Stimulated activated CD8-positive, alpha-beta memory T cell treated with anti-CD3 and anti-CD28 coated beads, Interleukin-15, amount 100 ng/mL, for 48 hours (primary cell): ENCODE results near the gene SMG6.
"Not testable (repeated sequence)": the region's sequence is repeated elsewhere in the genome, so short reads cannot be mapped to it uniquely, and the experiment has no call there.

Experiments used
- DNase-seq, 2 donors: peaks; one replicate each; pipeline ENCODE4 v3.0.0-alpha.2; 2020; ENCODE audit warnings: low read depth in 2 of 2

The SMG6 gene

DNA sequence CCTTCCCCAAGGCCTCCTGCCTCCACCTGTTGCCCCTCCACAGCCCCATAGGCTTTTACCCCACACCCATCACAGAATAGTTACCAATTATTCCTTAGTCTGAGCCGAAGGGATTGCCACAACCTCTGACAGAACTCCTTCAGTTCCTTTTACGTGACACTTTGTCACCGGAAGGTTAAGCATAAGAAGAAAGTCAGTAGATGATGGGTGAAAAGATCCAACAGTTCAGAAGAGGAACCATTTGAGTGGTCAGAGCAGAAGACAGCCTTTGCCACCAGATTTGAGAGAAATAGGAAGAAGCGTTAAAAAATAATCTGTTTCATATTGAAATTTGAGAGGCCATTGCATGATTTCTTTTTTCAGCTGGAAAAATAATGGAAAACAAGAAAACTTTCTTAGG is 1.3 kb upstream of the SMG6 start:
- DNase-seq = no peak

DNA sequence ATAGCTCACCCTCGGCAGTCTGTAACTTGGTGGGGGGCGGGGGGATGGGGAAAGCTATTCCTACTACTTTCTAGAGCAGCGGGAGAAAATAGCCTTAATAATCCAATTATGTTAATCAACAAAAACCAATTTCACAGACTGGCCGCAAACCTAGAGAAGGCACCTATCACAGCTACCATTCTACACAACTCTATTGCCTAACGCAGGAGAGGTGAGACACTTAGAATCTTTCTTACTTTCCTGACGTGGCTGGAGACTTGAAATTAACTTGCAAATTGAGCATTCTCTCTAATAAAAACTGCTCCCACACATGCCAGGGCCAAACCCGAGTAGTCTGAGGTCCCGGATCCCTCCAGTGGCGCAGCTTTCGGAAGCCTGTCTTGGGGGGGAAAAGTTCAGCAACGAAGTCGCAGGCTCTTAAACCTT is 794 bp downstream of the SMG6 start:
- no peak for DNase-seq

DNA sequence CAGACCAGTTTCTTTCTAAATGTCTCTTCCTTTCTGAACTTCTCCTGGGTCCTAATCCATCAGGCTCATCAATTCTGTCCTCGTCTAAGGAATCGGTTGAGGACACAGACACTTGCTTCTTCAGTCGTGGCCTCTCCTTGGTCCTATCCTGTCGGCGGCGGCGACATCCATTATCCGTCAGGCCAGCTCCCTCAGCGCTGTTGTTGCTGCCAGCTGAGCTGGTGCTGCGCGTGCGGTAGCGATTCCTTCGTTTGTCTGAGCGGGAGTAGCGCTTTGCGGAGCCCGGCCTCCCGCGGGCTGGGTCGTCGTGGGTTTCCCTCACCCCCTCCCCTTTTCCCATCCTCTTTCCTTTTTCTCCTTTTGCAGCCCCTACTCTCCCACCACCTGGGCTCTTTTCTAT is 3.8 kb downstream of the SMG6 start:
- DNase-seq = no peak

DNA sequence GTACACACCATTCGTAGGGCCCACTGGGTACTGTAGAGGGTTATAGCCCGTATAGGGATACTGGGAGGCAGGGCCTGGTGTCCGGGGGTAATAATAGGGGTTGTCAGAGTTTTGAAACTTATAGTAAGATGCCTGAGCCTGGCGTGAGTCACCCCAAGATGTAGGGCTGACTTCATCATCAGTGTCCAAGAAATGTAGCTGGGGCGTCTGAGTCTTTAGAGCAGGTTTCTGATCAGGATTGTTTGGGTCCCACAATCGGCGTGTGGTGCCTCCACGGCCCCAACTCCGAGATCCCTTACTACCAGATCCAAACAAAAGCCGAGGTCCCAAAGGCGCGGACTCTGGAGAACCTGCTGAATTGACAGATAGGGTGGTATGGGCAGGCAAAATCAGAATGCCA is 4.4 kb downstream of the SMG6 start:
- DNase-seq = no peak

DNA sequence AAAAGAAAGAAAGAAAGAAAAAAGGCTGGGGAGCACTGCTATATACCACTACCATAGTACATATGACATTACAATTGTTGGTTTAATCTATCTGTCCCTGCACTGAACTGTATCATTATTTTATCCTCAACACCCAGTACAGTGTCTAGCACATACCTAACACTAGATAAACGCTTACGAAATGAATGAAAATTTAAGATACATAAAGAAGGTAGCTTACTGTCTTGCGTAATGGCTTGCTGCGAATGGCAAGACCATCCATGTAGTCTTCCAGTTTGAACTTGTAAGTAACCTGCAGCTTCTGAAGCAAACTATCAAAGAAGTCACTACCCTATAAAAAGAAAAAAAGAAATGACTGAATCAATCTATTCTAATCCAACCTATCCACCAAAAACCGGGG is 6.6 kb downstream of the SMG6 start:
- DNase-seq = no peak

DNA sequence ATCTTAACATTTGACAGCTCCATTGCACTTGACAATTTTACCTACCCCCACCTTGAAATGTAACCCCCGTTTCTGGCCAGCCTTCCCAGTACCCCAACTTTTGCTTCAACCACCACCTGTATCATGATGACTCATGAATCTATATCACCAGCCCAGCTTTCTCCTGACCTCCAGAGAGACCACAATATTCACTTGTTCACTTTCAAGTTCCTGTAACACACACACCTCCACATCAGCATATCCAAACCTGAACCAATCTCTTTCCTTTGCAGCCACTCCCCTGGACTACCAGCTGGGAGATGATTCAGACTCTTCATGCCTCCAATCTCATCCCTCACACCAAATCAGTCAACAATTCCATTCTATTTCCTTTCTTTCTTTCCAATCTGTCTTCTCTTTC is 8.0 kb downstream of the SMG6 start:
- no peak for DNase-seq

DNA sequence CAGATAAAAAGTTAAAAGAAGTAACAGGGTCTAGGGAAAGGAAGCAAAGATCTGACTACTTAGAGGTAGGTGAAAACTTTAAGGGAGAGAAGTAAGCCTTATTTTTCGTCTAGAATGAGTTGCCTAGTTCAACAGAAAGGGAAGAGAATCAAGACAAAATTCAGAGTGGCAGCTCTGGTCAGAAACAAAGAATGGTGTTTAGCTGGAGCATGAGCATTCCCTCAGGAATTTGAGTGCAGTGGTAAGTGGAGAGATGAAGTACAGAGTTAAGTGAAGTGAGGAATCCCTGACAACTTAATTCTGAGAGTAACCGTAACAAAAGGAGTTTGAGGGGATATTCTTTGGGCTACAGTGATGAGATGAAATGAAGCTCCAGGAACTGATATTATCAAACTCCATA is 11.5 kb downstream of the SMG6 start:
- DNase-seq = no peak

DNA sequence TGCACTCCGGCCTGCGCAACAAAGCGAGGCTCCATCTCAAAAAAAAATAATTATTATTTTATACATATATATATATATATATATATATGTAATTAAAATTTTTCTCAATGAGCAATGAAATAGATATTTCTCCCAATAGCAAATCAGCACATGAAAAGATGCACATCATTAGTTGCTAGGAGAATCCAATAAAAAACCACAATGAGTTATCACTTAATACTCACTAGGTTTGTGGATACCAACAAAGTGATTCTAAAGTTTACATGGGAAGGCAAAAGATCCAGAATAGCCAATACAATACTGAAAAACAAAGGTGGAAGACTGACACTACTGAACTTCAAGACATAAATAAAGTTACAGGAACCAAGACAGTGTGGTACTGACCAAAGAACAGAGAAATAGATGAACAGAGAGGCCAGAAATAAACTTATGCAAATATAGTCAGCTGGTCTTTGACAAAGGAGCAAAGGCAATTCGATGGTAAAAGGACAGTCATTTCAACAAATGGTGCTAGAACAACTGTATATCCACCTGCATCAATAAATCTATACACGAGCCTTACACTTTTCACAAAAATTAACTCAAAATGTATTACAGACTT is 13.6 kb downstream of the SMG6 start:
- DNase-seq = no peak

DNA sequence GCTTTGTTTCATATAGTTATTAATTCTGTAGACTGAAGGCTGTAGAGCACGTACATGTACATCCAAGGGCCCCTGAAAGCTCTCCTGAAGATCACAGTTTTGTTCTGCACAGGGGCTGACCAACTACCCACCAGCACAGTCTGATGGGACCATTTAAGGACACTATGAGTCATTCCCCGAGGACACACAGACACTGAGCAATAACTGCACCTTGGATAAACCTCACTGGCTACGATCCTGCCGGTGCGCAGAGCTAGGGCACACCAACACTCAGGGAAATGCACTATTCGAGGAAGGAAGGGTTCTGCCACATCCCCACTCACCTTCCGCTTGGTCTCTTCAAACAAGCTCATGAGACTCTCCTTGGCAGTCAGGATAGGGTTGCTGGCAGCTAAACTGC is 20.3 kb downstream of the SMG6 start:
- no peak for DNase-seq

DNA sequence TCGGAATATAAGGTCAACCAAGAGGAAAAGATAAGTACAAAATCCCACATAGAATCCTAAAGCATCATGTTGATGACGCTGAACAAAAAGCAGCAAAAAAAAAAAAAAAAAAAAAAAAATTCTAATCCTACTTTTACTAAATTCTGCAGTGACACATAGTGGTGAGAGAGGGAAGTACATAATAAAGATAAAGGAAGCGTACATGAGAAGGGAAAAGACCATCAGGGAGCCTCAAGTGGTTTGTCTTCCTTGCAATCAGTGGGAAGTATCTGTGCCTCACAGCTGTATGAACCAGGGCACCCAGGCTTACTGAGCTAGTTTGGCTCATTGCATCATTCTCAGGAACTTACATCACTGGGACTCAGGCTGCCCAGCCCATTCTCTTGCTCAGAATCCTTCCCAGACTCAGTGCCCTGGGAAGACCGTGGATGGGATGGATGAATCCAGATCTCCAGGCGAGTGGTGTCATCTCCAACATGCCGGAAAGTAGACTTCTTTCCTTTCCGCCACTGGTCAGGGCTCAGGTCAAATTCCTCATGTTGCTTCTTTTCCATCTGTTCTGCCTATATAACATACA is 21.2 kb downstream of the SMG6 start:
- no peak for DNase-seq

DNA sequence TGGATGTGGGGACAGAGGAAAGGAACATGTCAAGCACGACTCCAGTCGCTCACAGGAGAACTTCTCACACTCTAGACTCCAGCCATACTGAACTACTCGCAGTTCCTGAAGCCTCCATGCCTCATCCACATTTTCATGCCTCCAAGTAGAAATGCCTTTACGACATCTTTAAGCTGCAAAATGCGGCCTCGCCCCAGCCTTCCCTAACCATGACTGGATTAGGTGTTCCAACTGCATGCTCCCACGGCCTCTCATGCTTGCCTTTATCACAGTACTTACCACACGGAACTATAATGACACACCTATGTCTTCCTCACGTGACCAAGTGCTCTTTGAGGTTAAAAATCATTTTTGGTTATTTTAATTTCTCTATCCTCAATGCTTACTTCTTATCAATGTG is 23.9 kb downstream of the SMG6 start:
- no peak for DNase-seq

DNA sequence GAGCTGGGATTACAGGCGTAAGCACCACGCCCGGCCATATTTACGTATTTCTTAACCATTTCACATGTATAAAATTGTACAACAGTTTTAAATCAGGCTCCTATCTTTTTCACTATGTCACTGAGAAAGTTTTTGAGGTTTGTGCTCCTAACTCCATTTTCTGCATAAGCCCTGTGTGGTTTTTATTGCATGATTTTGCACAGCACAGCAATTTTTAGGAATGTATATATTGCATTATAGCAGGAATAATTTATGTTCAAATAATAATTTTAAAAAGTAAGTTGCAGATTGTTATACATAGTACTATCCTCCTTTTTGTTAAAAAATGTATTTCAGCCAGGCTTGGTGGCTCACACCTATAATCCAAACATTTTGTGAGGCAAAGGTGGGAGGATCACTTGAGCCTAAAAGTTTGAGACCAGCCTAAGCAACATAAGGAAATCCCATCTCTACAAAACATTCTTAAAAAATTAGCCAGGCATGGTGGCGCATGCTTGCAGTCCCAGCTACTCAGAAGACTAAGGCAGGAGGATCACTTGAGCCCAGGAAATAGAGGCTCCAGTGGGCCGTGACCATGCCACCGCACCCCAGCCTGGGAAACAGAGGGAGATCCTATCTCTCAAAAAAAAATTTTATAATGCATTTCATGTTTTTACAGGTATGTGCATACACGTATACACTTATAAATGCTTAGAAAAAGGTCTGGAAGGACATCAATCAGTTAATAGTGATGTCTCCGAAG is 26.0 kb downstream of the SMG6 start:
- DNase-seq = no peak

DNA sequence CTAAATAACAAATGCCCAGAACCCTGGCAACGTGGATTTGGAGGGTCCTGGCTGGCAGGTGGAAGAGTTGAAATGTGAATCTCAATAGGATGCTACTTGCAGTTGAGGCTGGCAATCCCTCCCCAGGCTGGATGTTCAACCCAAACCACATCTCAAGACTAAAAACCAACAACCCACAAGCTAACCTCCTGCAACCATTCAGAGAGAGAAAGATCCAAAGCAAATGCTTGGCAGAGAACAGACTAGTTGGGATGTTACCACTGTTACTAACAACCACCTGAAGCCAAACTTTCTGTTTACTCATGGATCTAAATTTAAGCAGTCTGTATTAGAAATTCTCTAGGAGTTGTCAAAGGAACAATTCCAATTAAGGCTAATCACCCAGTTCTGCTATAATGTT is 27.9 kb downstream of the SMG6 start:
- DNase-seq = no peak

DNA sequence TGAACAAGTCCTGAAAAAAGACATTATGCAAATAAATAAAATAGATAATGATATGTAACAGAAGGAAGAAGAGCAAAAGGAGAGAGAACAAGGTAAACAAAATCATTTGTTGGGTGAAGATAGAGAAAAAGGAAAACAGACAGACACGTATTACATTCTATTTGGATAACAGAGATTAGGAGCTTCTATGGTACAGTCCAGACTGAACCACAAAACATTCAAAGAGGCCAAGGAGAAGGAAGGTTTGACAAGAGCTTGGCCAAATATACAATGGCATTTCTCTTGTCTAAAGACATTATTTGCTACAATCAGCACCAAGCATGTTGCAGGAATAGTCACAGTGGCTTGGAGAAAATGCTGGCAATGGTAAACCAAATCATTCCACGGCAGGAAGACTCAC is 29.2 kb downstream of the SMG6 start:
- DNase-seq = no peak

DNA sequence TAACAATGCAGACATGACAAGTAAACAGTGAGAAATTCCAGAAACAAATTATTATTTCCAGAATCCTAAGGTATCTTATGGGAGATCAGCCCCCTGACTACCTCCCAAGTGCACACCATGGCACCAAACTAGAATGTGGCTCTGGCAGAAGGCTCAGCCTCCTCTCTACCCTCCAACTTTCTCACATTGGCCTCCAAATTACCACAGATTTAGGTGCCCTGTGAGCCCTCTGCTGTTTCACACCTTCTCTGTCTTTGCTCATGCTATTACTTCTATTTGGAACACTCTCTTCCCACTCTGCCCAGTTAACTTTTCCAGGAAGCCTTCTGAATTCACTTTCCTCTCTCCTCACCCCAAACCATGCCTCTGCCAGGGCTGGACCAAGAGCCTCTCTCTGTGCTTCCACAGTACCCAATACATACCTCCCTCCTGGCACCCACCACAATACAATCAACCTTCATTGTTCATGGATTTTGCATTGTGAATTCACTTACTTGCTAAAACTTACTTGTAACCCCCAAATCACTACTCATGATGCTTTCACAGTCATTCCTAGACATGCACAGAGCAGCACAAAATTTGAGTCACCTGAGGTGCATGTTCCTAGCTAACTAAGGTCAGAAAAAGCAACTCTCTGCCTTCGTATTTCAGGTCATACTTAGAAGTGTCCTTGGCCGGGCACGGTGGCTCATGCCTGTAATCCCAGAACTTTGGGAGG is 31.4 kb downstream of the SMG6 start:
- no peak for DNase-seq

DNA sequence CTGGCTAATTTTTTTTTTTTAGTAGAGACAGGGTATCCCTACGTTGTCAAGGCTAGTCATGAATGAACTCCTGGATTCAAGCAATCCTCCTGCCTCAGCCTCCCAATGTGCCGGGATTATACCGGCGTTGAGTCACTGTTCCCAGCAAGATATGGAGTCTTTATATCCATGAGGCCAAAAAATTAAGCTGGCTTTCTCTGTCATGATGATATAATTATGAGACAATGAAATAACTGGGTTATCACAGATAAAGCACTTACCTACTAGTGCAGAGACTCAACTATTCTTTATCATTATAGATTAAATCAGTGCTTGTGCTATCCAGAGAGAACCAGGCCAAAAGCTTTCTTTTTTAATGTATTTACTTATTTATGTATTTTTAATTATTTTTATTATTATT is 36.2 kb downstream of the SMG6 start:
- no peak for DNase-seq

DNA sequence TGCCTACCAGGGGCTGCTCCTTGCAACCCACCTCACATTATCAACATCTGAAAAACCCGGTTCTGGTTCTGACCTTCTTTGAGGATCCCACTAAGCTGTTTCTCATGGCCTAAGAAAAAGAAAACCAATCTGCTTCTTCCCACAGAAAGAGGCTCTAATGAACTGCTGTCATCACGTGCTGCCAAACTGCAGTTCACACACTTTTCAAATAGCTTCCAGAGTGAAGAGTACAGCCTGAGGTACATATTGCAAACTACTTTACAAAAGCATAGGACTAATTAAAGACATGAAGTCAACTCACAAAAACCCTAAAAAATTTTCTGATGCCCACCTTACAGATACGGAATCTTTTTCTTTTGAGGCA is 36.7 kb downstream of the SMG6 start:
- no peak for DNase-seq

DNA sequence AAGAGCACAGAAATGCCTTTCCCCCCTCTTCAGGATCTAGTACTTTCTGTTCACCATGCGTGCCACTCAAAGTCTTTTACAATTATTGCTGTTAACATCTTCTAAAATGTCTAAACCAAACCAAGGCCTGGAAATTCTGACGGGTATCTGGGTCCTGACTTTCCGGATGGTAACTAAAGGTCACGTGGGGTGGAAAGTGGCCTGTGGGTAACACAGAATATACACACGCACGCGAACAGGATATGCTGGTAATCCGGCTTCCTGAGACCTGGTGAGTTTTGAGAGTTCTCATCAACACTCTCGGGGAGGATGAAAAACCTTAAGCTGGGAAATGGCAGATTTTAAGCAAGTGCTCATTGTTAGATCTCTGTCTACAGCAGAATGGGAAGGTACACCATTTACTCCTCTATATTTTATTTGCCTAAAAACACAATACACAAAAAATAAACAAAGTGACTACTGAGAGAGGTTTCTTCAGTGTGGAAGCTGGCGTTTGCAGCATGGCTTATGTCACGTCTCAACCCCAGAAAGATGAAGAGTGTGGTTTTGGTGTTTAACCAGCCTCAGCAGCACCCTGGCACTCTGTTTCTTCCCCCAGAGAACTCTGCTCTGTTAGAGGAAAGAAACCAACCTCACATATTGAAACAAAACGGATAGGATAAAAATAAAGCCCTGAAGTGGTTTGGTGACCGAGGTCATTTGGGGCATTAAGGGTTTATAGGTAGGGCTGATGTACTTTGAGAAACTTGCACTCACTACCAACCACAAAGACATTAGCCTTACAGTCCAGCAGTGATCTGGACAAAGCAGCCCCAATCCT is 37.3 kb downstream of the SMG6 start:
- peak; percentile 81 to 84 for DNase-seq

DNA sequence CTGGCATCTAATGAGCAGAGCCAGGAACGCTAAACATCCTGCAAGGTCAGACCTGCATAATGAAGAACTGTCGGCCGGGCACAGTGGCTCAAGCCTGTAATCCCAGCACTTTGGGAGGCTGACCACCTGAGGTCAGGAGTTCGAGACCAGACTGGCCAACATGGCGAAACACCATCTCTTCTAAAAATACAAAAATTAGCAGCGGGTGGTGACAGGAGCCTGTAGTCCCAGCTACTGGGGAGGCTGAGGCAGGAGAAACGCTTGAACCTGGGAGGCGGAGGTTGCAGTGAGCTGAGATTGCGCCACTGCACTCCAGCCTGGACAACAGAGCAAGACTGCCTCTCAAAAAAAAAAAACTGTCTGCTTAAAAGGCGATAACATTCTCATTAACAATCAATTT is 38.4 kb downstream of the SMG6 start:
- DNase-seq = not testable (repeated sequence)

DNA sequence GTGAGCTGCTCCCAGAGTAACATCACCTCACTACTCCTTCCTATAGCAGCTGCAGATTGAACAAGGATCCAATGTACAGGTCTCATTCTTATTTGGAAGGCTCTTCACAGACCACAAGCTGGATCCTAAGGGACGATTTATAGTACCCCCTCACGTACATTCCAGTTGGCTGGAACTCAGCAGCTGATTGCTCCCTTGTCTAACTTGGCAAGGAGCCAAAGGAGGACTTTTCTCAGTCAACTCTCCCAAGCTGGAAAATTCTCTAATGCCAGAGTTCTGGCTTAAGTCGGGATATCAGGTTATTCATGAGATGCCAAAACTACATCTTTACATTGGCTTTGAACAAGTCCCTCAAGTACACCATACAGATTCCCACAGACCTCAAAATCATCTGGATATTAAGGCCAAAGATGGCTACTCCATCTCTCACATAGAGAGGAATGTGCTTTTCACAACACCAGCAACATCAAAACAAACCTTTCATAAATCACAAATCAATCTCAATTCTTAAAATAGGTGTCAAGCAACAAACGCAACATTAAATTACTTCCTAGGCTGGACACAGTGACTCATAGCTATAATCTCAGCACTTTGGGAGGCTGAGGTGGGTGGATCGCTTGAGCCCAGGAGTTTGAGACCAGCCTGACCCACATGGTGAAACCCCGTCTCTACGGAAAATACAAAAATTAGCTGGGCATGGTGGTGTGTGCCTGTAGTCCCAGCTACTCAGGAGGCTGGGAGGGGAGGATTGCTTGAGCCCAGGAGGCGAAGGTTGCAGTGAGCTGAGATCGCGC is 39.3 kb downstream of the SMG6 start:
- no peak for DNase-seq
